Heart left ventricle (tissue), 13 donors: ENCODE measurements around the gene DMD.

ENCODE experiments used
- CTCF ChIP-seq, 12 donors: fragments of 200-600 bp; sonication (generic) in 4 of 12; IDR thresholded peaks; one replicate each; pipeline versions ENCODE4 v1.5.0 to v1.8.0; 2018 to 2022; ENCODE audit warnings: antibody characterized with exemption in 12 of 12, mild to moderate bottlenecking in 5 of 12
- POLR2A ChIP-seq, 2 donors: fragments of 450-650 bp; IDR thresholded peaks; one replicate each; pipeline ENCODE4 v1.6.1; 2017; ENCODE audit warnings: antibody characterized with exemption in 2 of 2, mild to moderate bottlenecking in 2 of 2, moderate library complexity in 2 of 2
- donor health status: ischemic (EF 13 %, LVEDD 7.1; RV severe dilation, severe dysfunction).
- donor health status: DM: no; HTN: yes; CAD: no.
- donor health status: DM: no; HTN: no; CAD: no.
- donor health status: ischemic (EF 25% LVEDD 6.9; RV normal size, moderate dysfunction).
- donor health status: ischemic (EF 25% LVEDD 5.7; RV mildly dilated, moderate dysfunction).
- donor health status: ischemic (EF 35%, LVEDD 5.7; RV mildly dilated, moderate dysfunction).
- donor health status: nonischemic (EF 11% LVEDD 7.7; RV severe dilation, severe dysfunction).
- donor health status: DM: yes; HTN: yes; CAD: no.
- donor health status: PGD.
- donor health status: ischemic (EF 29% LVEDD 5.4; RV normal size, mild dysfunction).
- donor health status: nonischemic (EF 23%, LVEDD 6.1; RV moderate dilation, normal function).

- TF ChIP-seq POLR2A (IDR thresholded peaks at IDR 0.05) (no peak), CTCF (IDR thresholded peaks at IDR 0.05) (no peak)
These were observed 1620.0 kb downstream of the DMD start for GRCh38 chrX:31591355-31591754.
